HTR-8/SVneo (cell line): ENCODE measurements around the gene NEUROD4.
A peak's percentile ranks its signal among the peaks of the same experiment; 100 is the strongest.
"Not testable (repeated sequence)": the region's sequence is repeated elsewhere in the genome, so short reads cannot be mapped to it uniquely, and the experiment has no call there.

Source experiments
- DNase-seq: peaks from one replicate; pipeline ENCODE4 v3.0.0; 2011; ENCODE audit warnings: low spot score, mixed read lengths; ENCODE audit not compliant: insufficient read length
- FAIRE-seq: peaks from 2 replicates; lab custom pipeline; 2011; peaks lifted over from hg19 to GRCh38; lab: Jason Lieb, UNC

NEUROD4 gene

GRCh38 chr12:55019784-55020183, at the start of gene NEUROD4:
TSS of gene NEUROD4 (plus strand) at chr12:55019974. CDS start at chr12:55026440, 6,466 bp downstream.
- DNase-seq (peak; percentile 14), FAIRE-seq (no peak)

GRCh38 chr12:54970741-54971140, 49.0 kb upstream of the NEUROD4 start:
- DNase-seq (no peak), FAIRE-seq (no peak)

- no peak for FAIRE-seq
- no peak for DNase-seq
These were observed 46.2 kb upstream of the NEUROD4 start for GRCh38 chr12:54973556-54973955.

GRCh38 chr12:54974279-54974678, 45.5 kb upstream of the NEUROD4 start:
- DNase-seq (no peak), FAIRE-seq (no peak)

- FAIRE-seq: no peak
These were observed 44.5 kb upstream of the NEUROD4 start for GRCh38 chr12:54975272-54975671.

GRCh38 chr12:54975875-54976274, 43.9 kb upstream of the NEUROD4 start:
- DNase-seq (no peak), FAIRE-seq (no peak)

More at GRCh38 chr12:54975272-54975671, 44.5 kb upstream of the NEUROD4 start:
- no peak for DNase-seq

- FAIRE-seq: no peak
- no peak for DNase-seq
These were observed 42.6 kb upstream of the NEUROD4 start for GRCh38 chr12:54977155-54977554.

GRCh38 chr12:54977857-54978256, 41.9 kb upstream of the NEUROD4 start:
- no peak for DNase-seq
- no peak for FAIRE-seq

GRCh38 chr12:54980341-54980740, 39.4 kb upstream of the NEUROD4 start:
- DNase-seq (no peak), FAIRE-seq (no peak)

- FAIRE-seq: no peak
- no peak for DNase-seq
These were observed 38.0 kb upstream of the NEUROD4 start for GRCh38 chr12:54981796-54982195.

GRCh38 chr12:54983536-54984101, 36.2 kb upstream of the NEUROD4 start:
- FAIRE-seq: no peak
- DNase-seq: no peak

GRCh38 chr12:54984658-54985376, 35.0 kb upstream of the NEUROD4 start, which contains the start of gene TESPA1:
TSS of gene TESPA1 (minus strand) at chr12:54984762. CDS start at chr12:54974562, 10,200 bp downstream.
- no peak for DNase-seq

GRCh38 chr12:54986773-54987172, 33.0 kb upstream of the NEUROD4 start:
- FAIRE-seq, DNase-seq: not testable (repeated sequence)

More at GRCh38 chr12:54984658-54985376, 35.0 kb upstream of the NEUROD4 start, which contains the start of gene TESPA1:
- FAIRE-seq: no peak

GRCh38 chr12:54987611-54988231, 32.1 kb upstream of the NEUROD4 start:
- no peak for FAIRE-seq
- no peak for DNase-seq

GRCh38 chr12:54988402-54989054, 31.2 kb upstream of the NEUROD4 start:
- no peak for FAIRE-seq

GRCh38 chr12:54989829-54990228, 29.9 kb upstream of the NEUROD4 start:
- no peak for FAIRE-seq
- DNase-seq: no peak

More at GRCh38 chr12:54988402-54989054, 31.2 kb upstream of the NEUROD4 start:
- DNase-seq: no peak

GRCh38 chr12:54991161-54991990, 28.4 kb upstream of the NEUROD4 start:
- no peak for FAIRE-seq
- no peak for DNase-seq

- DNase-seq (no peak), FAIRE-seq (no peak)
These were observed 27.8 kb upstream of the NEUROD4 start for GRCh38 chr12:54991991-54992375.

- peak; percentile 93 for FAIRE-seq
- peak; percentile 62 for DNase-seq
These were observed 26.5 kb upstream of the NEUROD4 start for GRCh38 chr12:54993181-54993835.
